K562 (cell line): ENCODE results near the gene NR0B1. TPM values are rescaled to one million over a fixed set of nuclear protein-coding genes. Genes with fewer than 3 reads are reported as not detected.

Experiments used
- CCAR2 ChIP-seq: fragments of 200-400 bp; formaldehyde crosslinking; IDR thresholded peaks from 2 replicates; pipeline ENCODE4 v1.6.1; 2017; ENCODE audit warnings: mild to moderate bottlenecking, low read depth, low read length
- EWSR1 ChIP-seq: fragments of 450-650 bp; IDR thresholded peaks from 2 replicates; pipeline ENCODE4 v1.6.1; 2018; ENCODE audit warnings: borderline replicate concordance, mild to moderate bottlenecking, low read depth, moderate library complexity; ENCODE audit not compliant: partially characterized antibody
- FOXJ2 ChIP-seq: fragments of 200-800 bp; sonication (Bioruptor generic); IDR thresholded peaks from 2 replicates; pipeline ENCODE4 v1.6.1; 2016; ENCODE audit warnings: missing genetic modification characterization, missing compliant biosample characterization
- GATAD2B ChIP-seq: fragments of 450-650 bp; IDR thresholded peaks from 2 replicates; pipeline ENCODE4 v1.6.1; 2017; ENCODE audit warnings: mild to moderate bottlenecking, borderline replicate concordance
- HDAC2 ChIP-seq: fragments of 450-650 bp; IDR thresholded peaks from 2 replicates; pipeline ENCODE4 v1.6.1; 2016; ENCODE audit warnings: mild to moderate bottlenecking
- KLF6 ChIP-seq: fragments of 250-450 bp; sonication (Bioruptor Pico); IDR thresholded peaks from 2 replicates; pipeline ENCODE4 v1.4.0; 2020; ENCODE audit warnings: mild to moderate bottlenecking, moderate library complexity, borderline replicate concordance
- MED1 ChIP-seq: sonication (generic); formaldehyde crosslinking; IDR thresholded peaks from 2 replicates; pipeline ENCODE4 v1.8.1; 2023; ENCODE audit warnings: missing genetic modification reagents, borderline replicate concordance
- NCOA1 ChIP-seq: fragments of 450-650 bp; IDR thresholded peaks from 2 replicates; pipeline ENCODE4 v1.6.1; 2016; ENCODE audit warnings: low read depth
- SMAD4 ChIP-seq: fragments of 250-450 bp; sonication (Bioruptor Pico); conservative IDR thresholded peaks from 2 replicates; pipeline ENCODE4 v1.8.0; 2021; ENCODE audit warnings: inconsistent platforms, mild to moderate bottlenecking, moderate library complexity
- SMARCE1 ChIP-seq: fragments of 450-650 bp; IDR thresholded peaks from 2 replicates; pipeline ENCODE4 v1.7.1; 2016; ENCODE audit warnings: mild to moderate bottlenecking
- SRF ChIP-seq, 2 experiments: fragments of 250-450, 450-650 bp in 1 of 2; sonication (Bioruptor Pico) in 1 of 2; sonication (generic) in 1 of 2; formaldehyde crosslinking; IDR thresholded peaks; 2 replicates each; pipeline versions ENCODE4 v1.5.0 to v1.5.1; 2020 to 2022; ENCODE audit warnings: mild to moderate bottlenecking in 1 of 2, missing genetic modification reagents in 1 of 2
- ZNF696 ChIP-seq: fragments of 250-450 bp; sonication (Bioruptor Pico); conservative IDR thresholded peaks from 2 replicates; pipeline ENCODE4 v1.4.0; 2020; ENCODE audit warnings: mild to moderate bottlenecking, moderate library complexity
- ZNF717 ChIP-seq: fragments of 250-450 bp; sonication (Bioruptor Pico); IDR thresholded peaks from 2 replicates; pipeline ENCODE4 v1.5.0; 2021
- polyA plus RNA-seq, 8 experiments: library from polyadenylated mRNA; depleted of rRNA in 4 of 8; stranded (reverse) in 5 of 8; unstranded in 3 of 8; fragments of >200 nt; fragmentation: Nextera tagmentation in 2 of 8; fragmentation: Illumina TruSeq in 1 of 8; extraction: Ambion mirVana in 2 of 8; extraction: Trizol in 1 of 8; gene quantifications; 2 replicates each; pipeline versions ENCODE4 v1.2.1 to v1.2.3, GENCODE V29; 2011 to 2014; ENCODE audit warnings: inconsistent platforms in 1 of 8, missing spikeins in 1 of 8
- total RNA-seq, 7 experiments: library from RNA; depleted of rRNA in 6 of 7; stranded (reverse); fragments of >200 nt in 6 of 7; fragmentation: Illumina TruSeq in 2 of 7; extraction: Trizol in 2 of 7; gene quantifications; 2 replicates each; pipeline versions ENCODE4 v1.2.1 to v1.2.3, GENCODE V29; 2011 to 2021; ENCODE audit warnings: low replicate concordance in 1 of 7
- TF ChIP-seq, protein P1 (sequence below): fragments of 450-650 bp; formaldehyde crosslinking; IDR thresholded peaks from 2 replicates; pipeline ENCODE4 v1.4.0; 2020; ENCODE audit warnings: mild to moderate bottlenecking, mixed read lengths
- TF ChIP-seq, protein P2 (sequence below): fragments of 250-450 bp; sonication (Bioruptor Pico); IDR thresholded peaks from 2 replicates; pipeline ENCODE4 v1.8.0; 2022; ENCODE audit warnings: moderate library complexity, mild to moderate bottlenecking, inconsistent platforms
- TF ChIP-seq, protein P3 (sequence below): fragments of 250-450 bp; sonication (Bioruptor Pico); IDR thresholded peaks from 2 replicates; pipeline ENCODE4 v1.5.0; 2020; ENCODE audit warnings: mild to moderate bottlenecking, borderline replicate concordance
- TF ChIP-seq, protein P4 (sequence below): fragments of 450-650 bp; IDR thresholded peaks from 2 replicates; pipeline ENCODE4 v1.6.1; 2017; ENCODE audit warnings: antibody characterized with exemption, mild to moderate bottlenecking

NR0B1 gene
- total and polyA plus RNA-seq, 9 of the 15 experiments (the other 6 are each of a cell fraction or from before 2014, with no cell fraction given) = not detected

DNA sequence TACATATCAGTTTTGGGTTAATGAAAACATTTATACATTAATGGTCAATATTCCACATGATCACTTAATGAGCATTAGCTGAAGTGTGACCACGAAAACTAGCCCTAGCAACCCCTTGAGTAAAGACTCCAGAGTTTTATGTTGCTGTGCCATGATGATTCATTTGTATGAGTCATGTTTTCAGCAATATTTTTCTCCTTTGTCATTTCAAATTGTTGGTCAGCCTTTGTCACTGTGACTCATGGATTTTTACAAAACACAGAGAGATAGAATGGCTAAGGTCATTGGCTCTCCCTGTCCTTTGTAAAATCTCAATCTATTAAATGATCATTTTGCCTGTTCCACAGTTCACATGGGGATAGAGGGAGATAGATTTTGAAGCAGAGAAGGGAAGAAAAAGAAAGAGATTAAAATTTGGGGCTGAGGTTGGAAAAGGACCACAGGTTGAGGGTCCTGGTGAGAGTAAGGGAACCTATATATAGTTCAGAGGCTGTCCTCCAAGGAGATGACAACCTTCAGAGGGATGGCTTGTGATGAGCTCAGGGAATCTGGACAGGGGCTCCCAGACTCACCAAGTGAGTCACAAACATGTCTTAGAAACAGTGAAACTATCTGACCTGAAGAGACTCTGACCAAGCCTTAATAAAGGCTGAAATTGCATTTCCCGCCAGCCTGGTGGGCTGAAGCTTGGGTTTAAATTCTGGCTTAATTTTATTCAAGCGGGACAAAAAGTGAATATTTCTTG lies 25.6 kb downstream of the NR0B1 start (continued):
- TF ChIP-seq, protein P1, sequence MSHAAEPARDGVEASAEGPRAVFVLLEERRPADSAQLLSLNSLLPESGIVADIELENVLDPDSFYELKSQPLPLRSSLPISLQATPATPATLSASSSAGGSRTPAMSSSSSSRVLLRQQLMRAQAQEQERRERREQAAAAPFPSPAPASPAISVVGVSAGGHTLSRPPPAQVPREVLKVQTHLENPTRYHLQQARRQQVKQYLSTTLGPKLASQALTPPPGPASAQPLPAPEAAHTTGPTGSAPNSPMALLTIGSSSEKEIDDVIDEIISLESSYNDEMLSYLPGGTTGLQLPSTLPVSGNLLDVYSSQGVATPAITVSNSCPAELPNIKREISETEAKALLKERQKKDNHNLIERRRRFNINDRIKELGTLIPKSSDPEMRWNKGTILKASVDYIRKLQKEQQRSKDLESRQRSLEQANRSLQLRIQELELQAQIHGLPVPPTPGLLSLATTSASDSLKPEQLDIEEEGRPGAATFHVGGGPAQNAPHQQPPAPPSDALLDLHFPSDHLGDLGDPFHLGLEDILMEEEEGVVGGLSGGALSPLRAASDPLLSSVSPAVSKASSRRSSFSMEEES (CRISPR knock-in tag) = no peak
- TF ChIP-seq MED1 = no peak
- TF ChIP-seq EWSR1 = no peak
- peak; percentile 86 for TF ChIP-seq SMARCE1
- peak; percentile 87 for TF ChIP-seq FOXJ2
- TF ChIP-seq, protein P2, sequence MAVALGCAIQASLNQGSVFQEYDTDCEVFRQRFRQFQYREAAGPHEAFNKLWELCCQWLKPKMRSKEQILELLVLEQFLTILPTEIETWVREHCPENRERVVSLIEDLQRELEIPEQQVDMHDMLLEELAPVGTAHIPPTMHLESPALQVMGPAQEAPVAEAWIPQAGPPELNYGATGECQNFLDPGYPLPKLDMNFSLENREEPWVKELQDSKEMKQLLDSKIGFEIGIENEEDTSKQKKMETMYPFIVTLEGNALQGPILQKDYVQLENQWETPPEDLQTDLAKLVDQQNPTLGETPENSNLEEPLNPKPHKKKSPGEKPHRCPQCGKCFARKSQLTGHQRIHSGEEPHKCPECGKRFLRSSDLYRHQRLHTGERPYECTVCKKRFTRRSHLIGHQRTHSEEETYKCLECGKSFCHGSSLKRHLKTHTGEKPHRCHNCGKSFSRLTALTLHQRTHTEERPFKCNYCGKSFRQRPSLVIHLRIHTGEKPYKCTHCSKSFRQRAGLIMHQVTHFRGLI (CRISPR knock-in tag) = no peak
- TF ChIP-seq, protein P3, sequence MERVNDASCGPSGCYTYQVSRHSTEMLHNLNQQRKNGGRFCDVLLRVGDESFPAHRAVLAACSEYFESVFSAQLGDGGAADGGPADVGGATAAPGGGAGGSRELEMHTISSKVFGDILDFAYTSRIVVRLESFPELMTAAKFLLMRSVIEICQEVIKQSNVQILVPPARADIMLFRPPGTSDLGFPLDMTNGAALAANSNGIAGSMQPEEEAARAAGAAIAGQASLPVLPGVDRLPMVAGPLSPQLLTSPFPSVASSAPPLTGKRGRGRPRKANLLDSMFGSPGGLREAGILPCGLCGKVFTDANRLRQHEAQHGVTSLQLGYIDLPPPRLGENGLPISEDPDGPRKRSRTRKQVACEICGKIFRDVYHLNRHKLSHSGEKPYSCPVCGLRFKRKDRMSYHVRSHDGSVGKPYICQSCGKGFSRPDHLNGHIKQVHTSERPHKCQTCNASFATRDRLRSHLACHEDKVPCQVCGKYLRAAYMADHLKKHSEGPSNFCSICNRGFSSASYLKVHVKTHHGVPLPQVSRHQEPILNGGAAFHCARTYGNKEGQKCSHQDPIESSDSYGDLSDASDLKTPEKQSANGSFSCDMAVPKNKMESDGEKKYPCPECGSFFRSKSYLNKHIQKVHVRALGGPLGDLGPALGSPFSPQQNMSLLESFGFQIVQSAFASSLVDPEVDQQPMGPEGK (CRISPR knock-in tag) = no peak
- no peak for TF ChIP-seq GATAD2B
- TF ChIP-seq ZNF696 = no peak
- no peak for TF ChIP-seq SMAD4 (CRISPR knock-in tag)
- TF ChIP-seq, protein P4, sequence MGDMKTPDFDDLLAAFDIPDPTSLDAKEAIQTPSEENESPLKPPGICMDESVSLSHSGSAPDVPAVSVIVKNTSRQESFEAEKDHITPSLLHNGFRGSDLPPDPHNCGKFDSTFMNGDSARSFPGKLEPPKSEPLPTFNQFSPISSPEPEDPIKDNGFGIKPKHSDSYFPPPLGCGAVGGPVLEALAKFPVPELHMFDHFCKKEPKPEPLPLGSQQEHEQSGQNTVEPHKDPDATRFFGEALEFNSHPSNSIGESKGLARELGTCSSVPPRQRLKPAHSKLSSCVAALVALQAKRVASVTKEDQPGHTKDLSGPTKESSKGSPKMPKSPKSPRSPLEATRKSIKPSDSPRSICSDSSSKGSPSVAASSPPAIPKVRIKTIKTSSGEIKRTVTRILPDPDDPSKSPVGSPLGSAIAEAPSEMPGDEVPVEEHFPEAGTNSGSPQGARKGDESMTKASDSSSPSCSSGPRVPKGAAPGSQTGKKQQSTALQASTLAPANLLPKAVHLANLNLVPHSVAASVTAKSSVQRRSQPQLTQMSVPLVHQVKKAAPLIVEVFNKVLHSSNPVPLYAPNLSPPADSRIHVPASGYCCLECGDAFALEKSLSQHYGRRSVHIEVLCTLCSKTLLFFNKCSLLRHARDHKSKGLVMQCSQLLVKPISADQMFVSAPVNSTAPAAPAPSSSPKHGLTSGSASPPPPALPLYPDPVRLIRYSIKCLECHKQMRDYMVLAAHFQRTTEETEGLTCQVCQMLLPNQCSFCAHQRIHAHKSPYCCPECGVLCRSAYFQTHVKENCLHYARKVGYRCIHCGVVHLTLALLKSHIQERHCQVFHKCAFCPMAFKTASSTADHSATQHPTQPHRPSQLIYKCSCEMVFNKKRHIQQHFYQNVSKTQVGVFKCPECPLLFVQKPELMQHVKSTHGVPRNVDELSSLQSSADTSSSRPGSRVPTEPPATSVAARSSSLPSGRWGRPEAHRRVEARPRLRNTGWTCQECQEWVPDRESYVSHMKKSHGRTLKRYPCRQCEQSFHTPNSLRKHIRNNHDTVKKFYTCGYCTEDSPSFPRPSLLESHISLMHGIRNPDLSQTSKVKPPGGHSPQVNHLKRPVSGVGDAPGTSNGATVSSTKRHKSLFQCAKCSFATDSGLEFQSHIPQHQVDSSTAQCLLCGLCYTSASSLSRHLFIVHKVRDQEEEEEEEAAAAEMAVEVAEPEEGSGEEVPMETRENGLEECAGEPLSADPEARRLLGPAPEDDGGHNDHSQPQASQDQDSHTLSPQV = peak; percentile 46
- no peak for TF ChIP-seq CCAR2
- no peak for TF ChIP-seq ZNF717 (CRISPR knock-in tag)
- no peak for TF ChIP-seq KLF6 (CRISPR knock-in tag)
- TF ChIP-seq SRF (CRISPR knock-in tag; IDR thresholded peaks at IDR 0.05) = no peak
- peak; percentile 34; the same call in 1 of the 2 replicates for TF ChIP-seq NCOA1
- no peak for TF ChIP-seq HDAC2
